HEK293 (cell line): Measurements from ENCODE around the gene PEX14.

ENCODE experiments used
- EGR2 ChIP-seq: fragments of 450-650 bp; formaldehyde crosslinking; IDR thresholded peaks from 2 replicates; pipeline ENCODE4 v1.5.1; 2016; ENCODE audit warnings: low read depth, missing biosample characterization, missing genetic modification characterization
- GLI4 ChIP-seq: fragments of 450-650 bp; formaldehyde crosslinking; IDR thresholded peaks from 2 replicates; pipeline ENCODE4 v1.5.1; 2016; ENCODE audit warnings: missing biosample characterization, missing genetic modification characterization
- GLIS1 ChIP-seq: fragments of 450-650 bp; formaldehyde crosslinking; IDR thresholded peaks from 2 replicates; pipeline ENCODE4 v1.5.1; 2016; ENCODE audit warnings: missing biosample characterization, missing genetic modification characterization
- KLF7 ChIP-seq: fragments of 450-650 bp; formaldehyde crosslinking; IDR thresholded peaks from 2 replicates; pipeline ENCODE4 v1.5.1; 2016; ENCODE audit warnings: missing biosample characterization, missing genetic modification characterization, borderline replicate concordance
- KLF8 ChIP-seq: fragments of 450-650 bp; formaldehyde crosslinking; IDR thresholded peaks from 2 replicates; pipeline ENCODE4 v1.5.1; 2016; ENCODE audit warnings: missing biosample characterization, missing genetic modification characterization
- SP3 ChIP-seq: fragments of 450-650 bp; formaldehyde crosslinking; IDR thresholded peaks from 2 replicates; pipeline ENCODE4 v1.5.1; 2016; ENCODE audit warnings: missing biosample characterization, missing genetic modification characterization
- SP7 ChIP-seq: fragments of 450-650 bp; formaldehyde crosslinking; IDR thresholded peaks from 2 replicates; pipeline ENCODE4 v1.5.1; 2016; ENCODE audit warnings: missing biosample characterization, missing genetic modification characterization
- WT1 ChIP-seq: fragments of 450-650 bp; formaldehyde crosslinking; IDR thresholded peaks from 2 replicates; pipeline ENCODE4 v1.5.1; 2016; ENCODE audit warnings: missing biosample characterization, missing genetic modification characterization
- YY1 ChIP-seq: fragments of 450-650 bp; formaldehyde crosslinking; IDR thresholded peaks from 2 replicates; pipeline ENCODE4 v1.5.1; 2018; ENCODE audit warnings: missing biosample characterization, missing genetic modification characterization
- ZBTB11 ChIP-seq: fragments of 450-650 bp; formaldehyde crosslinking; conservative IDR thresholded peaks from 2 replicates; pipeline ENCODE4 v1.5.1; 2016; ENCODE audit warnings: low read depth, missing biosample characterization, missing genetic modification characterization
- ZBTB17 ChIP-seq: fragments of 450-650 bp; formaldehyde crosslinking; IDR thresholded peaks from 2 replicates; pipeline ENCODE4 v1.5.1; 2016; ENCODE audit warnings: missing biosample characterization, missing genetic modification characterization
- ZBTB48 ChIP-seq: fragments of 450-650 bp; formaldehyde crosslinking; IDR thresholded peaks from 2 replicates; pipeline ENCODE4 v1.5.1; 2016; ENCODE audit warnings: missing biosample characterization, missing genetic modification characterization
- ZBTB8A ChIP-seq: fragments of 450-650 bp; formaldehyde crosslinking; IDR thresholded peaks from 2 replicates; pipeline ENCODE4 v1.5.1; 2016; ENCODE audit warnings: missing biosample characterization, missing genetic modification characterization
- ZEB2 ChIP-seq: fragments of 450-650 bp; formaldehyde crosslinking; IDR thresholded peaks from 2 replicates; pipeline ENCODE4 v1.5.1; 2016; ENCODE audit warnings: missing biosample characterization, missing genetic modification characterization
- ZNF223 ChIP-seq: fragments of 450-650 bp; formaldehyde crosslinking; IDR thresholded peaks from 2 replicates; pipeline ENCODE4 v1.5.1; 2016; ENCODE audit warnings: missing biosample characterization, missing genetic modification characterization
- ZNF280D ChIP-seq: fragments of 450-650 bp; formaldehyde crosslinking; IDR thresholded peaks from 2 replicates; pipeline ENCODE4 v1.5.1; 2016; ENCODE audit warnings: missing biosample characterization, missing genetic modification characterization
- ZNF324 ChIP-seq: fragments of 450-650 bp; formaldehyde crosslinking; IDR thresholded peaks from 2 replicates; pipeline ENCODE4 v1.5.1; 2016; ENCODE audit warnings: missing biosample characterization, missing genetic modification characterization
- ZNF335 ChIP-seq: fragments of 450-650 bp; formaldehyde crosslinking; conservative IDR thresholded peaks from 2 replicates; pipeline ENCODE4 v1.5.1; 2016; ENCODE audit warnings: missing biosample characterization, missing genetic modification characterization
- ZNF48 ChIP-seq: fragments of 450-650 bp; formaldehyde crosslinking; IDR thresholded peaks from 2 replicates; pipeline ENCODE4 v1.5.1; 2016; ENCODE audit warnings: missing biosample characterization, missing genetic modification characterization
- ZNF501 ChIP-seq: fragments of 450-650 bp; formaldehyde crosslinking; IDR thresholded peaks from 2 replicates; pipeline ENCODE4 v1.5.1; 2016; ENCODE audit warnings: missing biosample characterization, missing genetic modification characterization
- ZNF521 ChIP-seq: fragments of 450-650 bp; formaldehyde crosslinking; IDR thresholded peaks from 2 replicates; pipeline ENCODE4 v1.5.1; 2017; ENCODE audit warnings: missing biosample characterization, mild to moderate bottlenecking, missing genetic modification characterization
- ZNF629 ChIP-seq: fragments of 450-650 bp; formaldehyde crosslinking; IDR thresholded peaks from 2 replicates; pipeline ENCODE4 v1.5.1; 2017; ENCODE audit warnings: missing biosample characterization, missing genetic modification characterization
- ZNF843 ChIP-seq: fragments of 450-650 bp; formaldehyde crosslinking; IDR thresholded peaks from 2 replicates; pipeline ENCODE4 v1.5.1; 2016; ENCODE audit warnings: missing biosample characterization, missing genetic modification characterization
- TF ChIP-seq, protein P1 (sequence below): fragments of 450-650 bp; formaldehyde crosslinking; IDR thresholded peaks from 2 replicates; pipeline ENCODE4 v1.5.1; 2016; ENCODE audit warnings: missing biosample characterization, missing genetic modification characterization
- TF ChIP-seq, protein P2 (sequence below): fragments of 450-650 bp; formaldehyde crosslinking; IDR thresholded peaks from 2 replicates; pipeline ENCODE4 v1.5.1; 2016; ENCODE audit warnings: missing biosample characterization, missing genetic modification characterization
- TF ChIP-seq, protein P3 (sequence below): fragments of 450-650 bp; formaldehyde crosslinking; IDR thresholded peaks from 2 replicates; pipeline ENCODE4 v1.5.1; 2016; ENCODE audit warnings: missing biosample characterization, missing genetic modification characterization

PEX14 gene

DNA sequence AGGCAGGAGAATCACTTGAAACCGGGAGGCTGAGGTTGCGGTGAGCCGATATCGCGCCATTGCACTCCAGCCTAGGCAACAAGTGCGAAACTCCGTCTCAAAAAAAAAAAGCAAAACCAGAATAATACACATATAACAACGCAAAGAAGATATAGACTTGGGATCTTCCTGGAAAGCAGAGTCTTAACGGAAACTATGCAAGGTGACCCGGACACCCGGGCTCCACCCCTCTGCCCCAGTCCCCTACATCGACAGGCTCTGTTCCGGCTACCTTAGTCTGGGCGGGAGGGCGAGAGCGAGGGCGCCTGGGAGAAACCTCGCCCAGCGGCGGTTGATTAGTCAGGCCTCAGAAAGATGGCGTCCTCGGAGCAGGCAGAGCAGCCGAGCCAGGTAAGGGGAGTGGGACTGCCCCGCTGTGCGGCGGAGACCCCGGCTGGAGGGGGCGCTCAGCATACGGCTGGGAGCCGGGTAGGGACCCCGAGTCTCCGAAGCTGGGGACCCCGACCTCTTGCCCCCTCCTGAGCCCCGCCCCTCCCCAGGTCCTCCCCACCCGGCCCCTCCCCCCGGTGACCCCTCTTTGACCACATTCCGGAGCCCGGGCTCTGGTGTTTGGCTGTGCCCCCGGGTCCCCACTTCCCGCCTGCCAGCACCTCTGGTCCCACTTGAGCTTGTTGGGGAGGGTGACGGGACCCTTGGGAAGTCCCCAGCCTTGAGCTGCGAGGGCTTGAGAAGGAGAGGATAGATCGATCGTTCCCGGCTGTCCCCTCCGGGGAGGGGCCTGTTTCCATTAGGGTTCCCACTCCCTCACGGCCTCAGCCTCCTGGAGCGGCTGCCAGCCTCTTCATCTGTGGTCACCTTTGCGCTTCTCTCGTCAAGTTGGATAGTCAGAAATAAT lies at the start of gene PEX14 (continued):
- TF ChIP-seq ZNF280D (tag by site-specific recombination) (no peak), ZNF521 (tag by site-specific recombination) (no peak), KLF7 (tag by site-specific recombination) (peak; percentile 56; the same call in 1 of the 2 replicates), ZNF629 (peak; percentile 60), ZNF335 (tag by site-specific recombination) (peak; percentile 96), KLF8 (tag by site-specific recombination) (peak; percentile 90), ZNF223 (tag by site-specific recombination) (peak; percentile 94), WT1 (tag by site-specific recombination) (0 out of 2 replicates have a peak, but pooled peaks have one; percentile 7), ZNF48 (tag by site-specific recombination) (no peak), YY1 (tag by site-specific recombination) (peak; percentile 94), ZBTB17 (tag by site-specific recombination) (peak; percentile 97), ZNF324 (tag by site-specific recombination) (peak; percentile 62; the same call in 1 of the 2 replicates), ZNF501 (tag by site-specific recombination) (0 out of 2 replicates have a peak, but pooled peaks have one; percentile 29), SP3 (tag by site-specific recombination) (peak; percentile 91), GLI4 (tag by site-specific recombination) (no peak), ZEB2 (tag by site-specific recombination) (peak; percentile 40; the same call in 1 of the 2 replicates), EGR2 (tag by site-specific recombination) (no peak), ZBTB11 (tag by site-specific recombination) (no peak; the same call in 1 of the 2 replicates), ZBTB8A (peak; percentile 55), ZNF843 (tag by site-specific recombination) (peak; percentile 43; the same call in 1 of the 2 replicates), ZBTB48 (tag by site-specific recombination) (peak; percentile 44; the same call in 1 of the 2 replicates), GLIS1 (tag by site-specific recombination) (peak; percentile 37; the same call in 1 of the 2 replicates), SP7 (tag by site-specific recombination) (peak; percentile 76)
- TF ChIP-seq, protein P1, sequence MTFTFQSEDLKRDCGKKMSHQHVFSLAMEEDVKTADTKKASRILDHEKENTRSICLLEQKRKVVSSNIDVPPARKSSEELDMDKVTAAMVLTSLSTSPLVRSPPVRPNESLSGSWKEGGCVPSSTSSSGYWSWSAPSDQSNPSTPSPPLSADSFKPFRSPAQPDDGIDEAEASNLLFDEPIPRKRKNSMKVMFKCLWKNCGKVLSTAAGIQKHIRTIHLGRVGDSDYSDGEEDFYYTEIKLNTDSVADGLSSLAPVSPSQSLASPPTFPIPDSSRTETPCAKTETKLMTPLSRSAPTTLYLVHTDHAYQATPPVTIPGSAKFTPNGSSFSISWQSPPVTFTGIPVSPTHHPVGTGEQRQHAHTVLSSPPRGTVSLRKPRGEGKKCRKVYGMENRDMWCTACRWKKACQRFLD (tag by site-specific recombination) = no peak
- TF ChIP-seq, protein P2, sequence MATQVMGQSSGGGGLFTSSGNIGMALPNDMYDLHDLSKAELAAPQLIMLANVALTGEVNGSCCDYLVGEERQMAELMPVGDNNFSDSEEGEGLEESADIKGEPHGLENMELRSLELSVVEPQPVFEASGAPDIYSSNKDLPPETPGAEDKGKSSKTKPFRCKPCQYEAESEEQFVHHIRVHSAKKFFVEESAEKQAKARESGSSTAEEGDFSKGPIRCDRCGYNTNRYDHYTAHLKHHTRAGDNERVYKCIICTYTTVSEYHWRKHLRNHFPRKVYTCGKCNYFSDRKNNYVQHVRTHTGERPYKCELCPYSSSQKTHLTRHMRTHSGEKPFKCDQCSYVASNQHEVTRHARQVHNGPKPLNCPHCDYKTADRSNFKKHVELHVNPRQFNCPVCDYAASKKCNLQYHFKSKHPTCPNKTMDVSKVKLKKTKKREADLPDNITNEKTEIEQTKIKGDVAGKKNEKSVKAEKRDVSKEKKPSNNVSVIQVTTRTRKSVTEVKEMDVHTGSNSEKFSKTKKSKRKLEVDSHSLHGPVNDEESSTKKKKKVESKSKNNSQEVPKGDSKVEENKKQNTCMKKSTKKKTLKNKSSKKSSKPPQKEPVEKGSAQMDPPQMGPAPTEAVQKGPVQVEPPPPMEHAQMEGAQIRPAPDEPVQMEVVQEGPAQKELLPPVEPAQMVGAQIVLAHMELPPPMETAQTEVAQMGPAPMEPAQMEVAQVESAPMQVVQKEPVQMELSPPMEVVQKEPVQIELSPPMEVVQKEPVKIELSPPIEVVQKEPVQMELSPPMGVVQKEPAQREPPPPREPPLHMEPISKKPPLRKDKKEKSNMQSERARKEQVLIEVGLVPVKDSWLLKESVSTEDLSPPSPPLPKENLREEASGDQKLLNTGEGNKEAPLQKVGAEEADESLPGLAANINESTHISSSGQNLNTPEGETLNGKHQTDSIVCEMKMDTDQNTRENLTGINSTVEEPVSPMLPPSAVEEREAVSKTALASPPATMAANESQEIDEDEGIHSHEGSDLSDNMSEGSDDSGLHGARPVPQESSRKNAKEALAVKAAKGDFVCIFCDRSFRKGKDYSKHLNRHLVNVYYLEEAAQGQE (tag by site-specific recombination) = 0 out of 2 replicates have a peak, but pooled peaks have one; percentile 36
- TF ChIP-seq, protein P3, sequence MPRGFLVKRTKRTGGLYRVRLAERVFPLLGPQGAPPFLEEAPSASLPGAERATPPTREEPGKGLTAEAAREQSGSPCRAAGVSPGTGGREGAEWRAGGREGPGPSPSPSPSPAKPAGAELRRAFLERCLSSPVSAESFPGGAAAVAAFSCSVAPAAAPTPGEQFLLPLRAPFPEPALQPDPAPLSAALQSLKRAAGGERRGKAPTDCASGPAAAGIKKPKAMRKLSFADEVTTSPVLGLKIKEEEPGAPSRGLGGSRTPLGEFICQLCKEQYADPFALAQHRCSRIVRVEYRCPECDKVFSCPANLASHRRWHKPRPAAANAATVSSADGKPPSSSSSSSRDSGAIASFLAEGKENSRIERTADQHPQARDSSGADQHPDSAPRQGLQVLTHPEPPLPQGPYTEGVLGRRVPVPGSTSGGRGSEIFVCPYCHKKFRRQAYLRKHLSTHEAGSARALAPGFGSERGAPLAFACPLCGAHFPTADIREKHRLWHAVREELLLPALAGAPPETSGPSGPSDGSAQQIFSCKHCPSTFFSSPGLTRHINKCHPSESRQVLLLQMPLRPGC (tag by site-specific recombination) = 0 out of 2 replicates have a peak, but pooled peaks have one; percentile 19
